ENCODE results near the gene STUB1.

The STUB1 gene

GRCh38 chr16:678858-679813, 1.1 kb upstream of the STUB1 start:
- peak; percentile 58 to 64 for DNase-seq
- H3K27me3 Mint-ChIP-seq: peaks cover 19% of the 10 kb centered on the region
- peak; percentile 8 for ATAC-seq
- H3K4me3 Mint-ChIP-seq: peak overlapping the region; percentile 86 to 90
- no peaks in the 10 kb centered on the region for H3K9me3 Mint-ChIP-seq
- peaks cover 51% of the 10 kb centered on the region for H3K4me1 Mint-ChIP-seq
- peak overlapping the region in 1 of 2 donors; percentile 75 for H3K27ac Mint-ChIP-seq

- peaks cover 10% of the 10 kb centered on the region for H3K27me3 Mint-ChIP-seq
- H3K4me1 Mint-ChIP-seq: peaks cover 57% of the 10 kb centered on the region
- H3K4me3 Mint-ChIP-seq: peak overlapping the region; percentile 85 to 90
- ATAC-seq (no peak), DNase-seq (no peak)
- no peak overlapping the region for H3K27ac Mint-ChIP-seq
- no peaks in the 10 kb centered on the region for H3K9me3 Mint-ChIP-seq
These were observed 375 bp downstream of the STUB1 start for GRCh38 chr16:680625-680945.

- DNase-seq (no peak), ATAC-seq (no peak)
- H3K4me1 Mint-ChIP-seq: peaks cover 62% of the 10 kb centered on the region
- H3K4me3 Mint-ChIP-seq: peak overlapping the region; percentile 85 to 90
- no peaks in the 10 kb centered on the region for H3K9me3 Mint-ChIP-seq
- peaks cover 10% of the 10 kb centered on the region for H3K27me3 Mint-ChIP-seq
- no peak overlapping the region for H3K27ac Mint-ChIP-seq
These were observed 946 bp downstream of the STUB1 start for GRCh38 chr16:680967-681745.

GRCh38 chr16:681746-682427, 1.7 kb downstream of the STUB1 start:
- Mint-ChIP-seq H3K27me3 (peaks cover 6% of the 10 kb centered on the region), H3K4me3 (peak overlapping the region; percentile 85 to 90), H3K4me1 (peaks cover 67% of the 10 kb centered on the region), H3K9me3 (no peaks in the 10 kb centered on the region), H3K27ac (no peak overlapping the region)
- ATAC-seq (no peak), DNase-seq (no peak)

- no peaks in the 10 kb centered on the region for H3K27me3 Mint-ChIP-seq
These were observed 2.5 kb downstream of the STUB1 start for GRCh38 chr16:682493-683395.

GRCh38 chr16:683396-684070, 3.3 kb downstream of the STUB1 start:
- no peak for DNase-seq
- Mint-ChIP-seq H3K9me3 (no peaks in the 10 kb centered on the region), H3K4me3 (peak overlapping the region; percentile 76 to 90), H3K27ac (peak overlapping the region in 1 of 2 donors; percentile 82), H3K27me3 (no peaks in the 10 kb centered on the region), H3K4me1 (peaks cover 77% of the 10 kb centered on the region)
- no peak for ATAC-seq

More at GRCh38 chr16:682493-683395, 2.5 kb downstream of the STUB1 start:
- H3K9me3 Mint-ChIP-seq: no peaks in the 10 kb centered on the region
- peak overlapping the region; percentile 76 to 90 for H3K4me3 Mint-ChIP-seq
- peaks cover 69% of the 10 kb centered on the region for H3K4me1 Mint-ChIP-seq
- ATAC-seq: no peak
- no peak for DNase-seq
- peak overlapping the region in 1 of 2 donors; percentile 87 for H3K27ac Mint-ChIP-seq

GRCh38 chr16:684071-684794, 4.0 kb downstream of the STUB1 start, which contains the start of gene JMJD8:
Gene JMJD8, minus strand, starts transcription at chr16:684334. Its CDS starts 15 bp downstream, at chr16:684319.
- peak; percentile 87 for ATAC-seq
- DNase-seq: peak; percentile 95 to 97
- no peaks in the 10 kb centered on the region for H3K27me3 Mint-ChIP-seq
- H3K4me3 Mint-ChIP-seq: peak within 1 kb of the TSS; percentile 83 to 90
- H3K27ac Mint-ChIP-seq: peak within 1 kb of the TSS; percentile 33 to 82
- no peaks in the 10 kb centered on the region for H3K9me3 Mint-ChIP-seq
- peaks cover 78% of the 10 kb centered on the region for H3K4me1 Mint-ChIP-seq

- no peak overlapping the region for H3K27ac Mint-ChIP-seq
- H3K4me3 Mint-ChIP-seq: no peak overlapping the region
- DNase-seq (no peak), ATAC-seq (no peak)
- H3K27me3 Mint-ChIP-seq: no peaks in the 10 kb centered on the region
- H3K4me1 Mint-ChIP-seq: peaks cover 82% of the 10 kb centered on the region
- no peaks in the 10 kb centered on the region for H3K9me3 Mint-ChIP-seq
These were observed 4.9 kb downstream of the STUB1 start for GRCh38 chr16:684961-685696.

GRCh38 chr16:685967-686366, 5.8 kb downstream of the STUB1 start:
- Mint-ChIP-seq H3K4me3 (peak overlapping the region; percentile 29 to 42), H3K9me3 (peaks cover 0 to 4% of the 10 kb centered on the region in 2 donors), H3K27me3 (no peaks in the 10 kb centered on the region), H3K27ac (no peak overlapping the region), H3K4me1 (peaks cover 88% of the 10 kb centered on the region)
- DNase-seq (no peak), ATAC-seq (no peak)

GRCh38 chr16:686459-687260, 6.5 kb downstream of the STUB1 start:
- H3K9me3 Mint-ChIP-seq: peaks cover 0 to 9% of the 10 kb centered on the region in 2 donors
- no peak for ATAC-seq
- H3K4me3 Mint-ChIP-seq: no peak overlapping the region
- no peak for DNase-seq
- H3K27me3 Mint-ChIP-seq: no peaks in the 10 kb centered on the region
- H3K27ac Mint-ChIP-seq: no peak overlapping the region
- peaks cover 85% of the 10 kb centered on the region for H3K4me1 Mint-ChIP-seq

GRCh38 chr16:687499-687898, 7.3 kb downstream of the STUB1 start:
- H3K4me3 Mint-ChIP-seq: no peak overlapping the region
- H3K27me3 Mint-ChIP-seq: peaks cover under 1% of the 10 kb centered on the region
- no peak overlapping the region for H3K27ac Mint-ChIP-seq
- H3K9me3 Mint-ChIP-seq: peaks cover 0 to 9% of the 10 kb centered on the region in 2 donors
- peaks cover 77% of the 10 kb centered on the region for H3K4me1 Mint-ChIP-seq
- ATAC-seq (no peak), DNase-seq (no peak)

- no peak for DNase-seq
- Mint-ChIP-seq H3K27me3 (peaks cover 12% of the 10 kb centered on the region), H3K4me1 (peaks cover 74% of the 10 kb centered on the region), H3K27ac (peak overlapping the region; percentile 91 to 96), H3K9me3 (peaks cover 0 to 9% of the 10 kb centered on the region in 2 donors), H3K4me3 (peak overlapping the region; percentile 88 to 94)
- no peak for ATAC-seq
These were observed 9.1 kb downstream of the STUB1 start for GRCh38 chr16:689175-689897.
